Thyroid gland (tissue), 4 donors: Measurements from ENCODE around the gene ACKR1. TPM values are rescaled to one million over a fixed set of nuclear protein-coding genes. Genes with fewer than 3 reads are reported as not detected.

ENCODE experiments used
- DNase-seq, 2 donors: peaks; one replicate each; pipeline ENCODE4 v3.0.0-alpha.2; 2019
- H3K27ac ChIP-seq, 3 donors: fragments of 200-600 bp; sonication (generic); 1 replicate in 2 of 3; 2 replicates in 1 of 3; pipeline ENCODE4 v1.5.1; 2016 to 2019; ENCODE audit warnings: mild to moderate bottlenecking in 1 of 3, moderate library complexity in 1 of 3
- H3K27me3 ChIP-seq: fragments of 200-600 bp; sonication (generic); one replicate; pipeline ENCODE4 v1.5.1; 2019
- H3K36me3 ChIP-seq, 2 donors: fragments of 200-600 bp; sonication (generic); one replicate each; pipeline ENCODE4 v1.5.1; 2016 to 2019
- H3K4me1 ChIP-seq, 2 donors: fragments of 200-600 bp; sonication (generic); one replicate each; pipeline ENCODE4 v1.5.1; 2017 to 2019
- H3K4me3 ChIP-seq, 3 donors: fragments of 200-600 bp; sonication (generic); replicated peaks in 1 of 3; 1 replicate in 2 of 3; 2 replicates in 1 of 3; pipeline ENCODE4 v1.5.1; 2016; ENCODE audit warnings: mild to moderate bottlenecking in 1 of 3
- H3K9me3 ChIP-seq: fragments of 200-600 bp; sonication (generic); one replicate; pipeline ENCODE4 v1.5.1; 2017
- POLR2A ChIP-seq, 2 donors: fragments of 450-650 bp; IDR thresholded peaks; one replicate each; pipeline ENCODE4 v1.6.1; 2017; ENCODE audit warnings: antibody characterized with exemption in 2 of 2, mild to moderate bottlenecking in 2 of 2, moderate library complexity in 1 of 2
- WGBS, 2 donors: methylation state at CpG; one replicate each; pipeline ENCODE4 v1.1.5; 2017; 5-methylcytosine and 5-hydroxymethylcytosine counted together
- intact Hi-C: fragments of 100-400 bp; cut with DNase I; formaldehyde crosslinking; loops from one replicate; pipeline ENCODE4 v1.15.1; 2023
- total RNA-seq, 4 donors: library from RNA; depleted of rRNA; stranded (reverse); fragments of >200 nt; gene quantifications; one replicate each; pipeline ENCODE4 v1.2.3, GENCODE V29; 2016
- TF ChIP-seq, protein P1 (sequence below), 6 experiments: fragments of 200-600 bp in 3 of 6; fragments of 450-650 bp in 3 of 6; sonication (generic) in 3 of 6; IDR thresholded peaks; one replicate each; pipeline ENCODE4 v1.5.1; 2016 to 2019; ENCODE audit warnings: antibody characterized with exemption in 6 of 6, mild to moderate bottlenecking in 2 of 6, inconsistent platforms in 1 of 6, moderate library complexity in 1 of 6

The ACKR1 gene
- total RNA-seq, 4 donors from 2014 or later, result 13.3 to 37.4 (median 24.1) TPM

GRCh38 chr1:159180516-159180915, 24.2 kb upstream of the ACKR1 start:
- no peaks in the 10 kb centered on the region for H3K9me3 ChIP-seq
- no peak overlapping the region for H3K27ac ChIP-seq
- intact Hi-C loops, result no loop called here
- no peak for DNase-seq
- no peaks in the 10 kb centered on the region for H3K4me1 ChIP-seq
- no peaks in the 10 kb centered on the region for H3K36me3 ChIP-seq
- H3K4me3 ChIP-seq, result no peak overlapping the region
- TF ChIP-seq, protein P1, sequence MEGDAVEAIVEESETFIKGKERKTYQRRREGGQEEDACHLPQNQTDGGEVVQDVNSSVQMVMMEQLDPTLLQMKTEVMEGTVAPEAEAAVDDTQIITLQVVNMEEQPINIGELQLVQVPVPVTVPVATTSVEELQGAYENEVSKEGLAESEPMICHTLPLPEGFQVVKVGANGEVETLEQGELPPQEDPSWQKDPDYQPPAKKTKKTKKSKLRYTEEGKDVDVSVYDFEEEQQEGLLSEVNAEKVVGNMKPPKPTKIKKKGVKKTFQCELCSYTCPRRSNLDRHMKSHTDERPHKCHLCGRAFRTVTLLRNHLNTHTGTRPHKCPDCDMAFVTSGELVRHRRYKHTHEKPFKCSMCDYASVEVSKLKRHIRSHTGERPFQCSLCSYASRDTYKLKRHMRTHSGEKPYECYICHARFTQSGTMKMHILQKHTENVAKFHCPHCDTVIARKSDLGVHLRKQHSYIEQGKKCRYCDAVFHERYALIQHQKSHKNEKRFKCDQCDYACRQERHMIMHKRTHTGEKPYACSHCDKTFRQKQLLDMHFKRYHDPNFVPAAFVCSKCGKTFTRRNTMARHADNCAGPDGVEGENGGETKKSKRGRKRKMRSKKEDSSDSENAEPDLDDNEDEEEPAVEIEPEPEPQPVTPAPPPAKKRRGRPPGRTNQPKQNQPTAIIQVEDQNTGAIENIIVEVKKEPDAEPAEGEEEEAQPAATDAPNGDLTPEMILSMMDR (IDR thresholded peaks at IDR 0.05), result no peak
- TF ChIP-seq POLR2A (IDR thresholded peaks at IDR 0.05), result no peak
- no peaks in the 10 kb centered on the region for H3K27me3 ChIP-seq
- 95% methylated on average over 2 of the region's 2 CpGs for WGBS, 2 donors

GRCh38 chr1:159181328-159182024, 23.2 kb upstream of the ACKR1 start:
- no peaks in the 10 kb centered on the region for H3K36me3 ChIP-seq
- 41 to 50% methylated on average over 3 to 4 of the region's 4 CpGs for WGBS, 2 donors
- H3K27me3 ChIP-seq, result no peaks in the 10 kb centered on the region
- intact Hi-C loops, result no loop called here
- no peak overlapping the region for H3K4me3 ChIP-seq
- H3K9me3 ChIP-seq, result no peaks in the 10 kb centered on the region
- no peak overlapping the region for H3K27ac ChIP-seq
- no peak for TF ChIP-seq POLR2A (IDR thresholded peaks at IDR 0.05)
- TF ChIP-seq, protein P1 (IDR thresholded peaks at IDR 0.05), result no peak
- DNase-seq, result no peak
- H3K4me1 ChIP-seq, result no peaks in the 10 kb centered on the region

- H3K4me1 ChIP-seq, result no peaks in the 10 kb centered on the region
- no peak for TF ChIP-seq POLR2A (IDR thresholded peaks at IDR 0.05)
- TF ChIP-seq, protein P1 (IDR thresholded peaks at IDR 0.05), result no peak
- no peak for DNase-seq
- no peak overlapping the region for H3K4me3 ChIP-seq
- no peaks in the 10 kb centered on the region for H3K27me3 ChIP-seq
- H3K36me3 ChIP-seq, result no peaks in the 10 kb centered on the region
- H3K27ac ChIP-seq, result no peak overlapping the region
- intact Hi-C loops, result no loop called here
- WGBS, 2 donors, result 80 to 85% methylated on average over 2 of the region's 2 CpGs
- H3K9me3 ChIP-seq, result no peaks in the 10 kb centered on the region
Measured at GRCh38 chr1:159184201-159184600, 20.5 kb upstream of the ACKR1 start.

GRCh38 chr1:159185121-159185520, 19.6 kb upstream of the ACKR1 start:
- intact Hi-C loops, result no loop called here
- no peak for DNase-seq
- TF ChIP-seq, protein P1 (IDR thresholded peaks at IDR 0.05), result no peak
- TF ChIP-seq POLR2A (IDR thresholded peaks at IDR 0.05), result no peak
- WGBS, 2 donors, result 84 to 85% methylated on average over 5 of the region's 5 CpGs
- H3K4me3 ChIP-seq, result no peak overlapping the region
- no peaks in the 10 kb centered on the region for H3K36me3 ChIP-seq
- no peaks in the 10 kb centered on the region for H3K4me1 ChIP-seq
- H3K9me3 ChIP-seq, result no peaks in the 10 kb centered on the region
- no peak overlapping the region for H3K27ac ChIP-seq
- no peaks in the 10 kb centered on the region for H3K27me3 ChIP-seq

GRCh38 chr1:159187033-159187432, 17.6 kb upstream of the ACKR1 start:
- Histone ChIP-seq H3K4me3 (no peak overlapping the region), H3K4me1 (no peaks in the 10 kb centered on the region), H3K27me3 (no peaks in the 10 kb centered on the region), H3K9me3 (no peaks in the 10 kb centered on the region), H3K36me3 (no peaks in the 10 kb centered on the region), H3K27ac (no peak overlapping the region)
- no peak for DNase-seq
- intact Hi-C loops, result no loop called here
- 23 to 34% methylated on average over 3 of the region's 3 CpGs for WGBS, 2 donors
- TF ChIP-seq, protein P1 (IDR thresholded peaks at IDR 0.05), result no peak
- no peak for TF ChIP-seq POLR2A (IDR thresholded peaks at IDR 0.05)
